ENCODE data around the gene PAIP2.

GRCh38 chr5:139308797-139309196 lies 32.9 kb upstream of the PAIP2 start:
- no peak for TF ChIP-seq CTCF (IDR thresholded peaks at IDR 0.05)
- TF ChIP-seq POLR2A (IDR thresholded peaks at IDR 0.05) = no peak

Measured in heart left ventricle (tissue), 13 donors.